HG03039 (cell line): Measurements from ENCODE around the gene OSBPL9.
"Not testable (repeated sequence)": the region's sequence is repeated elsewhere in the genome, so short reads cannot be mapped to it uniquely, and the experiment has no call there.

Experiments used
- ATAC-seq: cut with Tn5 transposase; IDR thresholded peaks from one replicate; pipeline ENCODE4 v1.9.1; 2021; ENCODE audit warnings: mild to moderate bottlenecking, moderate library complexity; ENCODE audit not compliant: unreplicated experiment

The OSBPL9 gene

GRCh38 chr1:51663721-51664120 is 46.8 kb downstream of the OSBPL9 start:
- no peak for ATAC-seq

GRCh38 chr1:51664421-51665240 is 47.7 kb downstream of the OSBPL9 start:
- ATAC-seq: no peak

GRCh38 chr1:51666478-51666877 is 49.6 kb downstream of the OSBPL9 start:
- ATAC-seq: no peak

- ATAC-seq: no peak
These were observed 50.7 kb downstream of the OSBPL9 start for GRCh38 chr1:51667561-51667960.

- no peak for ATAC-seq
These were observed 52.4 kb downstream of the OSBPL9 start for GRCh38 chr1:51669272-51669671.

GRCh38 chr1:51669816-51670215 is 52.9 kb downstream of the OSBPL9 start:
- no peak for ATAC-seq

GRCh38 chr1:51671527-51672325 is 54.8 kb downstream of the OSBPL9 start:
- ATAC-seq: no peak

GRCh38 chr1:51673279-51673678 is 56.4 kb downstream of the OSBPL9 start:
- ATAC-seq: no peak

- no peak for ATAC-seq
These were observed 58.4 kb downstream of the OSBPL9 start for GRCh38 chr1:51675177-51675780.

GRCh38 chr1:51679435-51679834 is 62.5 kb downstream of the OSBPL9 start:
- peak; percentile 51 for ATAC-seq

GRCh38 chr1:51684776-51685175 is 67.9 kb downstream of the OSBPL9 start:
- no peak for ATAC-seq

GRCh38 chr1:51686450-51686849 is 69.6 kb downstream of the OSBPL9 start:
- no peak for ATAC-seq

- no peak for ATAC-seq
These were observed 72.2 kb downstream of the OSBPL9 start for GRCh38 chr1:51689075-51689440.

- no peak for ATAC-seq
These were observed 72.8 kb downstream of the OSBPL9 start for GRCh38 chr1:51689643-51690042.

GRCh38 chr1:51690285-51690961 is 73.5 kb downstream of the OSBPL9 start:
- ATAC-seq: no peak

- no peak for ATAC-seq
These were observed 75.0 kb downstream of the OSBPL9 start for GRCh38 chr1:51691920-51692319.

GRCh38 chr1:51693419-51694155 is 76.7 kb downstream of the OSBPL9 start:
- ATAC-seq: no peak

- no peak for ATAC-seq
These were observed 80.3 kb downstream of the OSBPL9 start for GRCh38 chr1:51697166-51697565.

GRCh38 chr1:51699391-51699790 is 82.5 kb downstream of the OSBPL9 start:
- ATAC-seq: no peak

GRCh38 chr1:51701782-51702181 is 84.9 kb downstream of the OSBPL9 start:
- ATAC-seq: not testable (repeated sequence)
